ENCODE data around the gene CTNND2.

Gene CTNND2

GRCh38 chr5:10999714-11000113, 904.5 kb downstream of the CTNND2 start:
- no peak for FAIRE-seq
- no peak for TF ChIP-seq CTCF (IDR thresholded peaks at IDR 0.05; ENCODE audit: insufficient read depth, missing control alignments)
- DNase-seq (ENCODE audit: insufficient read length, low spot score): no peak

- no peak for FAIRE-seq
- no peak for DNase-seq (ENCODE audit: insufficient read length, low spot score)
- TF ChIP-seq CTCF (IDR thresholded peaks at IDR 0.05; ENCODE audit: insufficient read depth, missing control alignments): no peak
Observed at GRCh38 chr5:10995891-10996290, 908.4 kb downstream of the CTNND2 start.

GRCh38 chr5:10994091-10994986, 909.9 kb downstream of the CTNND2 start:
- no peak for TF ChIP-seq CTCF (IDR thresholded peaks at IDR 0.05; ENCODE audit: insufficient read depth, missing control alignments)
- FAIRE-seq (no peak), DNase-seq (ENCODE audit: insufficient read length, low spot score) (no peak)

- TF ChIP-seq CTCF (IDR thresholded peaks at IDR 0.05; ENCODE audit: insufficient read depth, missing control alignments): no peak
- DNase-seq (ENCODE audit: insufficient read length, low spot score) (peak; percentile 27), FAIRE-seq (no peak)
Observed at GRCh38 chr5:10990634-10991033, 913.6 kb downstream of the CTNND2 start.

- no peak for FAIRE-seq
- no peak for TF ChIP-seq CTCF (IDR thresholded peaks at IDR 0.05; ENCODE audit: insufficient read depth, missing control alignments)
- DNase-seq (ENCODE audit: insufficient read length, low spot score): no peak
Observed at GRCh38 chr5:10989577-10990263, 914.5 kb downstream of the CTNND2 start.

- no peak for TF ChIP-seq CTCF (IDR thresholded peaks at IDR 0.05; ENCODE audit: insufficient read depth, missing control alignments)
- no peak for FAIRE-seq
- DNase-seq (ENCODE audit: insufficient read length, low spot score): no peak
Observed at GRCh38 chr5:10988622-10989021, 915.6 kb downstream of the CTNND2 start.

Data from D721Med (cell line).